ENCODE results near the gene PTPN23.
"Not testable (repeated sequence)": the region's sequence is repeated elsewhere in the genome, so short reads cannot be mapped to it uniquely, and the experiment has no call there.

Gene PTPN23

DNA sequence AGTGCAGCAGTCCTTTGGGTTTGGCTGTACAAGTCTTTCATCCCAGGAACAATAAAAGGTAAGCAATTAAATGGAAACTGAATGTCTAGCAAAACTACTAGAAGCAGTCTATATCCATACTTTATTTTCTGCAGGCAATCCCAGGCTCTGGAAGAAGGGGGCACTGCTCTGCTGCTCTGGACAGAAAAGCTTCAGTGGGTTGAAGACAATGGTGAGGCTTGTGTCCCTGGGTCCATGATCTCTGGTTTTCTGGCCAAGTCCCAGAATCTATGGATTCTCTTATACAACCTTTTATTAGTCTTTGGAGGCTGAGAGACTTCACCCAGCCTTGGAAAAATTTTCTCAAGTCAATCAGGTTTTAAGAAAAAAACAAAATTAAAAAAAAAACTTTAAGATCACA is 59.3 kb downstream of the PTPN23 start:
- no peak overlapping the region for H3K9ac ChIP-seq (ENCODE audit: insufficient read length)
- no peak overlapping the region for H3K27ac ChIP-seq
- no peak overlapping the region for H3K4me3 ChIP-seq
- no peaks in the 10 kb centered on the region; the same call in 1 of the 2 replicates for H3K36me3 ChIP-seq (ENCODE audit: insufficient read depth, low read length)
- TF ChIP-seq FOXP2 (optimal IDR thresholded peaks at IDR 0.05; ENCODE audit: control extremely low read depth, extremely low read length, insufficient read depth) (no peak), EZH2 (IDR thresholded peaks at IDR 0.05) (no peak), POLR2AphosphoS5 (IDR thresholded peaks at IDR 0.05; ENCODE audit: borderline replicate concordance, low read depth, low read length) (no peak)
- no peaks in the 10 kb centered on the region for H3K9me3 ChIP-seq (ENCODE audit: low read depth, low read length)
- DNase-seq (ENCODE audit: low read depth, low spot score) = no peak

DNA sequence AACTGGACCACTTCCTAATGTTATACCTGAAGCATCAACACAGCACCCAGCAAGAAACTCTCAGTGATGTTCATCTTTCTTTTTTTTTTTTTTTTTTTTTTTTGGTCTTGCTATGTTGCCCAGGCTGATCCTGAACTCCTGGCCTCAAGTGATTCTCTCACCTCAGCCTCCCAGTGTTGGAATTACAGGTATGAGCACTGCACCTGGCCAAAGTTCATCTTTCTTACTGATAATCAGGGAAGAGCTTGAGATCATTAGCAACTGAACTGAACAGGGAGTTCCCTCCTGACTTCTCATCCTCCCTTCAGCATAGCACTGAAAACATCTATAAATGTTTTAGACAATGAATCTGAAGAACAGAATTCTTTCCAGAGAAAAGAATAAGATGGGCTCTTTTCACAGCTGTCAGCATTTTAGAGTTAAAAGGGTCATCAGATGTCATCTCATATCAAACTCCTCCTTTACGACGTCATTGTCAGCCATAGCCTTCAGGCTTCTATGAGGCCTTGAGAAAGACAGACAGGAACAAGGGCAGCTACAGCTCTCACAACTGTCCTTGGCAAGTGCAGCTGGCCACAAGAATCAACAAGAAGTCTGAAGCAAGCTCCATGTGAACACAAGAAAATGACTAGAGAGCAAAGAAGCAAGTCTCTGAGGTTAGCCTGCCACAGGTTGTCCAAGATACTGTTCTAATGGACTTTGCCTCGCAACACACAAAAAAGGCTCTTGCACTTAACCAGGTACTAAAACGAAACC is 61.2 kb downstream of the PTPN23 start:
- TF ChIP-seq FOXP2 (optimal IDR thresholded peaks at IDR 0.05; ENCODE audit: control extremely low read depth, extremely low read length, insufficient read depth) = no peak
- no peak for TF ChIP-seq POLR2AphosphoS5 (IDR thresholded peaks at IDR 0.05; ENCODE audit: borderline replicate concordance, low read depth, low read length)
- no peak for TF ChIP-seq EZH2 (IDR thresholded peaks at IDR 0.05)
- no peaks in the 10 kb centered on the region for H3K9me3 ChIP-seq (ENCODE audit: low read depth, low read length)

DNA sequence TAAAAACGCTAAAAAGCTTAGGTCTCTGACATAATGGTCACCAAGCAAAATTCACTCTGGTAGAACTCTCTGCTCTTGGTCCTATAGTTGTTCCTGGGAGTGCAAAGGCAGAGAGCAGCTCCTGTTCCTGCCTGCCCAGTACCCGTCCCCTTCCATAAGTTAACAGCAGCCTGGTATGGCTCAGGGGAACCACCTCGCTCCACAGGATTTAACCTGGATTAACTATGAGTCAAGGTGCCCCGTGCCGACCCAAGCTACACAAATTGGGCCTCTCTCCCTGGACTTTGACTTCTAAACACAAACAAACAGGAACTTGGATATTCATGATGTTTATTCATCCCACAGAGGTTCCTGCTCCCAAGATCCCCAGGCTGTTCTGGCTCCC is 62.8 kb downstream of the PTPN23 start:
- DNase-seq (ENCODE audit: low read depth, low spot score) = no peak
- H3K4me3 ChIP-seq = no peak overlapping the region
- H3K36me3 ChIP-seq (ENCODE audit: insufficient read depth, low read length) = no peaks in the 10 kb centered on the region; the same call in 1 of the 2 replicates
- TF ChIP-seq EZH2 (IDR thresholded peaks at IDR 0.05) = no peak
- TF ChIP-seq POLR2AphosphoS5 (IDR thresholded peaks at IDR 0.05; ENCODE audit: borderline replicate concordance, low read depth, low read length) = no peak
- no peak for TF ChIP-seq FOXP2 (optimal IDR thresholded peaks at IDR 0.05; ENCODE audit: control extremely low read depth, extremely low read length, insufficient read depth)
- H3K9ac ChIP-seq (ENCODE audit: insufficient read length) = no peak overlapping the region
- H3K27ac ChIP-seq = no peak overlapping the region
- no peaks in the 10 kb centered on the region for H3K9me3 ChIP-seq (ENCODE audit: low read depth, low read length)

More for the DNA sequence above, 61.2 kb downstream of the PTPN23 start:
- Histone ChIP-seq H3K9ac (ENCODE audit: insufficient read length) (no peak overlapping the region), H3K27ac (no peak overlapping the region), H3K36me3 (ENCODE audit: insufficient read depth, low read length) (no peaks in the 10 kb centered on the region; the same call in 1 of the 2 replicates), H3K4me3 (no peak overlapping the region)
- no peak for DNase-seq (ENCODE audit: low read depth, low spot score)

DNA sequence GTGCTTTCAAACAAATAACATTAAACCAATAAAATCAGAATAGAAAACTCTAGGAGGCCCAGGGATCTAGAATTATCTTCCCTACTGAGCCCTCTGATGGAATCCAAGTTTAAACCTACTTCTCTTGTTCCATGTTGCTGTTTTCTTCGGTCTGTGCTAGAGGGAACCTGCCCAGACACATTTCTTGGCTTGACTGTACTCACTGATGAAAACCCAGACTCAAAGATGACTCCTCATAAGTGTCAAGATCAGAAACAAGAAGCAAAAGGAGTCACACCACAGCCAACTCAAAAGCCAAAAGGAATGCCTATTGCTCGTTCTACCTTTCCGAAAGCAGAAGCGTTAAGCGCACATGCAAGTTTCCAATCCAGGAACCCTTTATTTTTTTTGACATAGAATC is 63.3 kb downstream of the PTPN23 start:
- Histone ChIP-seq H3K36me3 (ENCODE audit: insufficient read depth, low read length) (no peaks in the 10 kb centered on the region; the same call in 1 of the 2 replicates), H3K4me3 (no peak overlapping the region), H3K9me3 (ENCODE audit: low read depth, low read length) (no peaks in the 10 kb centered on the region), H3K9ac (ENCODE audit: insufficient read length) (no peak overlapping the region), H3K27ac (no peak overlapping the region)
- TF ChIP-seq POLR2AphosphoS5 (IDR thresholded peaks at IDR 0.05; ENCODE audit: borderline replicate concordance, low read depth, low read length) = no peak
- TF ChIP-seq EZH2 (IDR thresholded peaks at IDR 0.05) = no peak
- no peak for TF ChIP-seq FOXP2 (optimal IDR thresholded peaks at IDR 0.05; ENCODE audit: control extremely low read depth, extremely low read length, insufficient read depth)
- DNase-seq (ENCODE audit: low read depth, low spot score) = no peak

DNA sequence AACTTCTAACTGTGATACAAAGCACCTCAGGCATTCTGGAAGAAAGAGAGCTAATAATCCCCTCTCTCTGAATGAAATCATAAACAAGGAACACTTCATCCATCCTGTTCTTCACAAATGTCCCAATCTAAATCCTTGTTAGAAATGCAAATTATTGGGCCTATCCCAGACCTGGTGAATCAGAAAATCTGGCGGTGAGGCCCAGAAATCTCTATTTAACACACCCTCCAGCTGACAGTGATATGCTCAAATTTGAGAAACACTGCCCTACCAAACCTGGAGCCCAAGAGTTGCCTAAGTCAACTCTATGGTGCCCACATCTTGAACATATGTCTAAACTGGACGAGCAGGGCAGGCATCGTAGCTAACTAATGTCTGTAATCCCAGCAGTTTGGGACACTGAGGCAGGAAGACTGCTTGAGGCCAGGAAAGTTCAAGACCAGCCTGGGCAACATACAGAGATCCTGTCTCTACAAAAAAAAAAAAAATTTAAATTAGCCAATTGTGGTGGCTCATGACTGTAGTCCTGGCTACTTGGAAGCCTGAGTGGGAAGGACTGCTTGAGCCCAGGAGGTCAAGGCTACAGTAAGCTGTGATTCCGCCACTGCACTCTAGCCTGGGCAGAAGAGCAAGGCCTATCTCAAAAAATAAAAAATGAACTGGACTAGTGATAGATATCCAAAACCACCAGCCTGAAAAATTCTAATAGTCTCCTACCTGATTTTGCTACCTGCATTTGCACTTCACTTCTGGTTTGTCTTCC is 71.8 kb downstream of the PTPN23 start:
- Histone ChIP-seq H3K9ac (ENCODE audit: insufficient read length) (no peak overlapping the region), H3K4me3 (no peak overlapping the region), H3K27ac (no peak overlapping the region), H3K36me3 (ENCODE audit: insufficient read depth, low read length) (no peaks in the 10 kb centered on the region), H3K9me3 (ENCODE audit: low read depth, low read length) (no peaks in the 10 kb centered on the region)
- DNase-seq (ENCODE audit: low read depth, low spot score) = no peak
- TF ChIP-seq EZH2 (IDR thresholded peaks at IDR 0.05) = no peak
- TF ChIP-seq POLR2AphosphoS5 (IDR thresholded peaks at IDR 0.05; ENCODE audit: borderline replicate concordance, low read depth, low read length) = no peak
- no peak for TF ChIP-seq FOXP2 (optimal IDR thresholded peaks at IDR 0.05; ENCODE audit: control extremely low read depth, extremely low read length, insufficient read depth)

DNA sequence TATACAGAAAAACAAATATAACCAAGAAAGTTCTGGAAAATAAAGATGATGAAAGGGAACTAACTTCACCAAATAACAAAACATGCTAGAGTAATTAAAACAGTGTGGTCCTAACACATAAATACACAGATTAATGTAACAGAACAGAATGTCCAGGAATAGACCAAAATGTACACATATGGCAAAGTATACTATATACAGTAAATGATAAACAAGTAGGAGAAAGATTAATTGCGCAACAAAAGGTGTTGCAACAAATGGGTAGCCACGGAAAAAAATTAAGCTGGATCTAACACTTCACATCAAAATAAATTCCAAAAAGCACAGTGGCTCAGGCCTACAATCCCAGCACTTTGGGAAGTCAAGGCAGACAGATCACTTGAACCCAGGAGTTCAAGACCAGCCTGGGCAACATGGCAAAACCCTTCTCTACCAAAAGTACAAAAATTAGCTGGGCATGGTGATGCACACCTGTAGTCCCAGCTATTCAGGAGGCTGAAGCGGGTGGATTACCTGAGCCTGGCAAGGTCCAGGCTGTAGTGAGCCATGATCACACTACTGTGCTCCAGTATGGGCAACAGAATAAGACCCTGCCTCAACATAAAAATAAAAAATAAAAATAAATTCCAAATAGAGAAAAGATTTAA is 75.1 kb downstream of the PTPN23 start:
- no peak overlapping the region for H3K4me3 ChIP-seq
- H3K9me3 ChIP-seq (ENCODE audit: low read depth, low read length) = no peaks in the 10 kb centered on the region
- DNase-seq (ENCODE audit: low read depth, low spot score) = no peak
- TF ChIP-seq POLR2AphosphoS5 (IDR thresholded peaks at IDR 0.05; ENCODE audit: borderline replicate concordance, low read depth, low read length) (no peak), FOXP2 (optimal IDR thresholded peaks at IDR 0.05; ENCODE audit: control extremely low read depth, extremely low read length, insufficient read depth) (no peak), EZH2 (IDR thresholded peaks at IDR 0.05) (no peak)
- H3K27ac ChIP-seq = peak overlapping the region; percentile 25; the same call in 1 of the 2 replicates
- no peaks in the 10 kb centered on the region for H3K36me3 ChIP-seq (ENCODE audit: insufficient read depth, low read length)
- no peak overlapping the region for H3K9ac ChIP-seq (ENCODE audit: insufficient read length)

DNA sequence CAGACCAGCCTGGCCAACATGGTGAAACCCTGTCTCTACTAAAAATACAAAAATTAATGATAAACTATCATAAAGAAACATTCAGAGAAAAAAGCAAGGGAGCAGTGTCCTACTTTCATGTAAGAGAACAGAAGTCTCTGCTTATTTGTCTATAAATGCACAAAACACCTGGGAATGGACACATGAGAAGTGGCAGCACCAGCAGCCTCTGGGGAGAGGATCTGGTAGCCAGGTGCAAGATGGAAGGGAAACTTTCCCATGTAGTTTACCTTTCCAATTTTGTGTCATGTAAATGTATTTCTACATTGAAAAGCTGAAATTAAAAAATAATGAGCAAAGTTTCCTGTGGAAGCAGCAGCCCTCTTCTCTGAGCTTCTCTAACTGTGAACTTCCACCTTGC is 76.2 kb downstream of the PTPN23 start:
- DNase-seq (ENCODE audit: low read depth, low spot score) = no peak
- Histone ChIP-seq H3K36me3 (ENCODE audit: insufficient read depth, low read length) (no peaks in the 10 kb centered on the region), H3K9me3 (ENCODE audit: low read depth, low read length) (no peaks in the 10 kb centered on the region), H3K9ac (ENCODE audit: insufficient read length) (no peak overlapping the region), H3K27ac (no peak overlapping the region), H3K4me3 (no peak overlapping the region)
- TF ChIP-seq EZH2 (IDR thresholded peaks at IDR 0.05) (no peak), POLR2AphosphoS5 (IDR thresholded peaks at IDR 0.05; ENCODE audit: borderline replicate concordance, low read depth, low read length) (no peak)

DNA sequence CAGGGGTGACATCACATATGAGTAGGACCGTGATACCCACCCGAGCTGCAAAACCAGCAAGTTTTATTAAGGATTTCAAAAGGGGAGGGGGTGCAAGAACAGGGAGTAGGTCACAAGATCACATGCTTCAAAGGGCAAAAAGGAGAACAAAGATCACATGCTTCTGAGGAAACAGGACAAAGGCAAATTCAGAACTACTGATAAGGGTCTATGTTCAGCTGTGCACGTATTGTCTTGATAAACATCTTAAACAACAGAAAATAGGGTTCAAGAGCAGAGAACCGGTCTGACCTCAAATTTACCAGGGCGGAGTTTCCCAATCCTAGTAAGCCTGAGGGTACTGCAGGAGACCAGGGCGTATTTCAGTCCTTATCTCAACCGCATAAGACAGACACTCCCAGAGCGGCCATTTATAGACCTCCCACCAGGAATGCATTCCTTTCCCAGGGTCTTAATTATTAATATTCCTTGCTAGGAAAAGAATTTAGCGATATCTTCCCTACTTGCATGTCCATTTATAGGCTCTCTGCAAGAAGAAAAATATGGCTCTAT is 78.8 kb downstream of the PTPN23 start:
- not testable (repeated sequence) for H3K9me3 ChIP-seq (ENCODE audit: low read depth, low read length); H3K27ac ChIP-seq; H3K4me3 ChIP-seq; H3K36me3 ChIP-seq (ENCODE audit: insufficient read depth, low read length); DNase-seq (ENCODE audit: low read depth, low spot score); H3K9ac ChIP-seq (ENCODE audit: insufficient read length)

All from SK-N-MC (cell line).